ENCODE measurements around the gene HEMGN. TPM values are rescaled to one million over a fixed set of nuclear protein-coding genes. Genes with fewer than 3 reads are reported as not detected.

The HEMGN gene
- total and polyA plus RNA-seq, 2 donors (not counting 1 experiment from before 2014, with no cell fraction given) = 0.06 TPM; not detected in 1

DNA sequence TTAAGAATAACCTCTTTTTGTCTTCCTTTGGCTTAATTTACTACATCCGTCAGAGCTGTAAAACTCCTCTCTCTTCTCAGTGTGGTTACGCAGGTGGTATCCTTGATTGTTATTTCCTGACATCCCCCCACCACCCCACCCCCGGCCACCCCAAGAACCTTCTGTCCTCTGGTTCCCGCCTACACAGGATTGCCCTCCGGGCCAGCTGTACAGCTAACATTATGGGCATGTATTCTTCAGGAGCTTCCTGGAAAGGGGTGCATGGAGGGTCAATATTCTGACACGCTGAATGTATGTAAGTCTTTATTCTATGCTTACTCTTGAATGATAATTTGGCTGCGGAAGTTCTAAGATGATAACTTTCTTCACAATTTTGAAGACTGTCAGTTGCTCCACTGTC, 32.2 kb upstream of the HEMGN start:
- H3K4me2 ChIP-seq (replicated peaks; ENCODE audit: low read depth, low read length, poor library complexity, severe bottlenecking) = no peak overlapping the region
- H3K27me3 Mint-ChIP-seq = peaks cover 10% of the 10 kb centered on the region
- TF ChIP-seq, protein P1, sequence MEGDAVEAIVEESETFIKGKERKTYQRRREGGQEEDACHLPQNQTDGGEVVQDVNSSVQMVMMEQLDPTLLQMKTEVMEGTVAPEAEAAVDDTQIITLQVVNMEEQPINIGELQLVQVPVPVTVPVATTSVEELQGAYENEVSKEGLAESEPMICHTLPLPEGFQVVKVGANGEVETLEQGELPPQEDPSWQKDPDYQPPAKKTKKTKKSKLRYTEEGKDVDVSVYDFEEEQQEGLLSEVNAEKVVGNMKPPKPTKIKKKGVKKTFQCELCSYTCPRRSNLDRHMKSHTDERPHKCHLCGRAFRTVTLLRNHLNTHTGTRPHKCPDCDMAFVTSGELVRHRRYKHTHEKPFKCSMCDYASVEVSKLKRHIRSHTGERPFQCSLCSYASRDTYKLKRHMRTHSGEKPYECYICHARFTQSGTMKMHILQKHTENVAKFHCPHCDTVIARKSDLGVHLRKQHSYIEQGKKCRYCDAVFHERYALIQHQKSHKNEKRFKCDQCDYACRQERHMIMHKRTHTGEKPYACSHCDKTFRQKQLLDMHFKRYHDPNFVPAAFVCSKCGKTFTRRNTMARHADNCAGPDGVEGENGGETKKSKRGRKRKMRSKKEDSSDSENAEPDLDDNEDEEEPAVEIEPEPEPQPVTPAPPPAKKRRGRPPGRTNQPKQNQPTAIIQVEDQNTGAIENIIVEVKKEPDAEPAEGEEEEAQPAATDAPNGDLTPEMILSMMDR (IDR thresholded peaks at IDR 0.05) = no peak
- TF ChIP-seq EZH2 (IDR thresholded peaks at IDR 0.05; ENCODE audit: borderline replicate concordance, insufficient read depth, low read depth, low read length, poor library complexity, severe bottlenecking) = no peak
- ChIA-PET CTCF (no interaction called here), POLR2A (no interaction called here)
- H2AFZ ChIP-seq (ENCODE audit: insufficient read depth, low read depth, low read length, poor library complexity, severe bottlenecking) = no peak overlapping the region
- WGBS (ENCODE audit: insufficient coverage) = no CpG with 5 or more reads among the region's 7 CpGs
- H3K79me2 ChIP-seq (ENCODE audit: control insufficient read depth, insufficient read depth, low read length) = no peaks in the 10 kb centered on the region
- no peaks in the 10 kb centered on the region for H3K4me1 ChIP-seq (ENCODE audit: control insufficient read depth in 2 of 2, insufficient read depth in 2 of 2, low read length in 2 of 2)
- H3K4me1 Mint-ChIP-seq = no peaks in the 10 kb centered on the region
- peaks cover 0 to 3% (median 1%) of the 10 kb centered on the region in 4 experiments for H3K27me3 ChIP-seq (replicated peaks in 1 of 4; ENCODE audit: control extremely low read depth in 1 of 4, control insufficient read depth in 3 of 4, insufficient read depth in 4 of 4, low read length in 3 of 4)
- ATAC-seq (ENCODE audit: low read depth) = no peak
- H3K36me3 ChIP-seq (replicated peaks in 1 of 2; ENCODE audit: control extremely low read depth in 1 of 2, control insufficient read depth in 1 of 2, extremely low read depth in 1 of 2, insufficient read depth in 2 of 2, low read length in 1 of 2) = no peaks in the 10 kb centered on the region
- no peaks in the 10 kb centered on the region for H4K20me1 ChIP-seq (ENCODE audit: control insufficient read depth, insufficient read depth, low read length, poor library complexity, severe bottlenecking)
- no peak overlapping the region for H3K9ac ChIP-seq (ENCODE audit: low read length)
- peaks cover 2% of the 10 kb centered on the region for H3K9me3 Mint-ChIP-seq (ENCODE audit: insufficient read depth)
- peaks cover 0 to 8% (median 0%) of the 10 kb centered on the region in 3 donors for H3K9me3 ChIP-seq (ENCODE audit: control extremely low read depth in 1 of 3, control insufficient read depth in 2 of 3, insufficient read depth in 1 of 3, low read length in 2 of 3)
- DNase-seq = no peak
- no peak overlapping the region for H3K27ac ChIP-seq (ENCODE audit: low read length in 2 of 2)
- H3K4me3 Mint-ChIP-seq = no peak overlapping the region
- H3K27ac Mint-ChIP-seq = no peak overlapping the region
- intact Hi-C loops (cut with micrococcal nuclease) = no loop called here
- H3K4me3 ChIP-seq (ENCODE audit: control extremely low read depth in 1 of 5, extremely low read depth in 1 of 5, insufficient read depth in 1 of 5, low read depth in 2 of 5, low read length in 4 of 5) = no peak overlapping the region

DNA sequence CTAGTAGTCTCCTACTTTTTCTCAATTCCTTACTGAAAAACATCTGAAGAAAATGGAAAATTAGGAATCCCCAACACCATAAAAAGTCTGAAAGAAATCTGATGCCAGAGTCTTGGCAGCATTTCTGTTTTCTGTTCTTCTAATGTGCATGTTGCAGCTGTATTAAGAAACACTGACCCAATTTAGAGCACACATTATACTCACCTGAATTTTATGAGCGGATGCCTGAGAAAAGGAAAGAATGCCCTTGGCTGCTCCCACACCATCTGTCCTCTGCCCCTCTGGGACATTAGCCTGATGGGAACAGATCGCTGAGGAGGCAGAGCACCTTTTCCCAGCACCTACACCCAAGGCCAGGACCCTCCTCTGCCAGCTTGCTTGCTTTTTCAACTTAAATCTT, 31.0 kb upstream of the HEMGN start:
- no peak for DNase-seq
- intact Hi-C loops (cut with micrococcal nuclease) = no loop called here
- no peaks in the 10 kb centered on the region for H3K9me3 Mint-ChIP-seq (ENCODE audit: insufficient read depth)
- Histone ChIP-seq H3K4me2 (replicated peaks; ENCODE audit: low read depth, low read length, poor library complexity, severe bottlenecking) (no peak overlapping the region), H4K20me1 (ENCODE audit: control insufficient read depth, insufficient read depth, low read length, poor library complexity, severe bottlenecking) (no peaks in the 10 kb centered on the region), H3K9ac (ENCODE audit: low read length) (no peak overlapping the region), H3K36me3 (replicated peaks in 1 of 2; ENCODE audit: control extremely low read depth in 1 of 2, control insufficient read depth in 1 of 2, extremely low read depth in 1 of 2, insufficient read depth in 2 of 2, low read length in 1 of 2) (no peaks in the 10 kb centered on the region), H3K4me1 (ENCODE audit: control insufficient read depth in 2 of 2, insufficient read depth in 2 of 2, low read length in 2 of 2) (no peaks in the 10 kb centered on the region), H3K27ac (ENCODE audit: low read length in 2 of 2) (no peak overlapping the region), H3K79me2 (ENCODE audit: control insufficient read depth, insufficient read depth, low read length) (no peaks in the 10 kb centered on the region), H2AFZ (ENCODE audit: insufficient read depth, low read depth, low read length, poor library complexity, severe bottlenecking) (no peak overlapping the region), H3K27me3 (replicated peaks in 1 of 4; ENCODE audit: control extremely low read depth in 1 of 4, control insufficient read depth in 3 of 4, insufficient read depth in 4 of 4, low read length in 3 of 4) (peaks cover 0 to 3% (median 1%) of the 10 kb centered on the region in 4 experiments), H3K4me3 (ENCODE audit: control extremely low read depth in 1 of 5, extremely low read depth in 1 of 5, insufficient read depth in 1 of 5, low read depth in 2 of 5, low read length in 4 of 5) (no peak overlapping the region), H3K9me3 (ENCODE audit: control extremely low read depth in 1 of 3, control insufficient read depth in 2 of 3, insufficient read depth in 1 of 3, low read length in 2 of 3) (no peaks in the 10 kb centered on the region)
- ChIA-PET POLR2A (no interaction called here), CTCF (no interaction called here)
- no peak overlapping the region for H3K27ac Mint-ChIP-seq
- no peak for ATAC-seq (ENCODE audit: low read depth)
- 100% methylated on average over 1 of the region's 2 CpGs for WGBS (ENCODE audit: insufficient coverage)
- no peak overlapping the region for H3K4me3 Mint-ChIP-seq
- TF ChIP-seq, protein P1 (IDR thresholded peaks at IDR 0.05) = no peak
- no peak for TF ChIP-seq EZH2 (IDR thresholded peaks at IDR 0.05; ENCODE audit: borderline replicate concordance, insufficient read depth, low read depth, low read length, poor library complexity, severe bottlenecking)
- H3K4me1 Mint-ChIP-seq = no peaks in the 10 kb centered on the region
- peaks cover 9% of the 10 kb centered on the region for H3K27me3 Mint-ChIP-seq
